ENCODE measurements around the gene NR3C2.

The NR3C2 gene

DNA sequence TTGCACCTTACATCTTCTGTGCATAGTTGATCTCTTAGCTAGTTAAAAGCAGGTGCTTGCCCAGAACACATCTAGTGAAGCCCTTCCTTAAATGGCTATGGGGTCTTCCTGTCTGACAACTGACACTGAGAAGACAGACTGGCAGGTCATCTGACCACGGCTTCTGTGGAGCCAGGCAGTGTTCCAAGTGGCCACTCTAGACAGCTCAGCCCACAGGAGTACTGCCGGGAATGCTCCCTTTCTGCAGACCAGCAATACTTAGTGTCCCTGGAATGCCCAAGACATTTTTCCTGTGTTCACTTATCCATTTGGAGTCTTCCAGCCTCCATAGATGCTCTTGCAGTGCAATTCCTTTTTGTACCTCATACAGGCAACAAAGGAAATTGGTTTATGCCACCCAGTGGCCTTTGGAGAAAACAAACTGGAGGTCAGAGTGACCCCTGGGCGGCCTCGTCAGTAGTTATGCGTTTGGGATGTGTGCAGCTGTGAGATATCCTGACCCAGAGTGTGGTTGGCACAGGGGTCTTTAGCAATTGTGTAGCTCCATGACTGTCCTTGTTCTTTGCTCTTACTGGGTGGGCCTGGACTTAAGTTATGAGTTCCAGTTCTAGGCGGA lies 374.8 kb downstream of the NR3C2 start:
- DNase-seq = no peak

DNA sequence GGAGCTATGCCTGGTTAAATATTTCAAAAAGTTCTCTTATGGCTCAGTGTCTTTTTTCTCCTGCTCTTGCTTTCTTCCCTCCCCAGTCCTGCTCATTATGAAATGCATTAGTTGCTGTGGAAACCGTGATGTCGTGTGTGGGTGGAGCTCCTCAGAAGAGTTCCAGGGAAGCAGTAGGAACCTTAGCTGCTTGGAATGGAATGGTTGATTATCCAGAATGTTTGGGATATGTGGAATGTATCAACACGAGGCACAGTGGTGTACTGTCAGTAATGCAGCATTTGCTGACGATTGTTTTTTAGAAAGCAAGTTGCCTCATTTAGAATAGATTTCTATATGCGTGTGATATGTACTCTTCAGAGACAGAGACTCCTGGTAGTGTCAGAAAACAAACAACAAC lies 377.1 kb downstream of the NR3C2 start:
- no peak for DNase-seq

DNA sequence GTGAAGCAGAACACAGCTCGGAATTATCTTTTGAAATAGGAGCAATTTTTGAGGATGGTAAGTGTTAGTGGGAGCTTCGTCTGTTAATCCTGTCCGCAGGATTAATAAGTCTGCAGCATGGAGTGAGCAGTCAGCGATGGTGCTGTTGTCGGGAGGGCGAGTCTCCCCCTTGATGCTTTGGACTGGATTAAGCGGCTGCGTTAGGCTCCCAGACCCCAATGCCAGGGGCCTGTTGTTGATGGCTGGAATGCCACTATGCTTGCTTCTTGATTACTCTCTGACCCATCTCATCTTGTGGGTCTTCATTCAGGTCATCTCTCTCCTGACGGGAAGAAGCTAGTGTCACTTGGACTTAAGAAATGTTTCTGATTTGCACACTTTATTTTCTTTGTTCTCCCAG lies 377.8 kb downstream of the NR3C2 start:
- DNase-seq = no peak

- DNase-seq = no peak
Measured at GRCh38 chr4:148062301-148062950, 379.8 kb downstream of the NR3C2 start.

DNA sequence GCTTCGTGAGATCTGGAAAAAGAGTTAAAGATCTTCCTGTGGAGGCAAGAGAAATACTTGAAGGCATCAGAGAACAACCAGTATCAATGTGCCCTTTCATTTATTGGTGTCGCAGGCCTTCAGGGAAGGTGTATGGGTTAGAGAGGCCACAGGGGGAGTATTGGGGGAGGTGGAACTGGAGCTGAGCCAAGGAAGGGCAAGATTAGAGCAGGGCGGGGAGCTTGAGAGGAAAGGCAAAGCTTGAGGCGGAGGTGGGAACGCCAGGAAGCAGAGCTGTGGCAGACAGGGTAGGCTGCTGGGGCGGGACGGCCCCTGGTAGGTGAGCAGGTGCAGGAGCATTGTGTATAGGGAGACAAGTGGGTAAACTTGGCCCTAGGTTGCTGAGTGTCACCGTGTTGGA lies 380.4 kb downstream of the NR3C2 start:
- no peak for DNase-seq

DNA sequence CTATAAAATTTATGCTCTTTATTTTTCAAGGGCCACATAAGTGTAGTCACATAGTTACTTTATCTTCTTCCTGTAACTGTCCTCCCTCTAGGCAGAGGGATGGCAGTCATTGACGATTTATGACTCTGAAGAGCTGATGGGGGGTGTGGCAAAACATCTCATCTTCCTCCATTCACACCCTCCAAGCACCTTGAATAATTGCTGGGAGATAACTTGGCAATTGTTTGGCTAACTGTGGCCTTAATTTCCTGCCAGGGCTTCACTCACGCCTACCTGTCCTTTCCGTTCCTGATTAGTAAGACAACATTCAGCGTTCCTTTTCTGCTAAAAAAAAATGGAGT lies 381.1 kb downstream of the NR3C2 start:
- DNase-seq = no peak

- DNase-seq = no peak
Measured at GRCh38 chr4:148060264-148061140, 381.7 kb downstream of the NR3C2 start.

DNA sequence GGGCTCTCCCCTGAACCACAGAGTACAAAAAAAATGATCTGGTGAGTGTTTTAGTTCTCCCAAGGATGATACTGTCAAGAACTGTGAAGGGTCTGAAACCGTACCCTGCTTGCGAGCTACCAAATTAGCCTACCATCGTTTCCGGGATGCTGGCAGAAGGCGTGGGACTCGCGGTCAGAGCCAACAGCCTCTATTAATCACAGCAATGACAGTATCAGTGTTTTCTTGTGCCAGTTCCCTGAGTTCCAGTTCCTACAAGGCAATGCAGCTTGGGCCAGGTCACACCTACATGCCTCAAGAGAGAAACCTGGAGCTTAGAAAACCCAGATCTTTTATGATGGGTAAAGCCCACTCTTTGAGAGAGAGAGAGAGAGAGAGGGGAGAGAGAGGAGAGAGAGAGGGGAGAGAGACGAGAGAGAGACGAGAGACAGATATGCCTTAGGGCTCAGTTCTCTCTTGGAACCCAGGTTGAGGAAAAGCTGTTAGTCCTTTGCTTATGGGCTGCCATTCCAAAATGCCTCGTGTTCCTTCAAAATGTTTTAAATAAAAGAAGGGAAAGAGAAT lies 382.5 kb downstream of the NR3C2 start:
- no peak for DNase-seq

- no peak for DNase-seq
Measured at GRCh38 chr4:148057984-148058859, 384.0 kb downstream of the NR3C2 start.

DNA sequence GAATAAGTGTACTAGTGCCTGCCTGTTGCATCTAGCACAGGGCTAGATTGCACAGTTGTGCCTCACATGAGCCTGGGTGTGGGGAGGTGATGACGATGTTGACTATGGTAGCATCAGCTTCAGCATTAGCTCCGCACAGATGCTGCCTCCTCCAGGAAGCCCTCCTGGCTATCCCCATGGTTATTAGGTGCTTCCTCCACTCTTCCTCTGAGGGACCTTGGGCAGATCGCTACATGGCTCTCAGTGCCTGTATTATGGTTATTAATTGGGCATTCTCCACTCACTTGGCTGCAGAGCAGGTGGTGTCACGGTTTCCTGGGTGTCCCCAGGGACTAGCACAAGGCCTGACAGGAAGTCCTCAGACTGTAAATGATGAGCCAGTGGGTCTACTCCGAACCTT lies 384.7 kb downstream of the NR3C2 start:
- no peak for DNase-seq

GRCh38 chr4:148056879-148057278 lies 385.3 kb downstream of the NR3C2 start:
- DNase-seq = peak; percentile 16

DNA sequence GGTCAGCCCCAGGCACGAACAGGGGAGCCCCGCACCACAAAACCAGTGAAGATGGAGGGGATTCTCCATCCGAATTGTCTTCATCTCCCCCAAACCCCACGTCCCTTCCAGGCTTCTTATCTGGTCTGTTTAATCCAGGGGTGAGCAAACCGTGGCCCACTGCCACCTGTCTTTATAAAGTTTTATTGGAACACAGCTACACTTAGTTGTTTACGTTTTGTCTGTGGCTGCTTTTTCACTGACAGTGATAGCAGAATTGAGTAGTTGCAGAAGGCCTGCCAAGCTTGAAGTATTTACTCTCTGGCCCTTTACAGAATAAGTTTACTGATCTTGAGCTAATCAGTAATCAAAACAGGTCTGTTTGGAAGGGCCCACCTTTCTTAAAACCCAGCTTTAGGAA lies 386.4 kb downstream of the NR3C2 start:
- no peak for DNase-seq

GRCh38 chr4:148054275-148054674 lies 387.9 kb downstream of the NR3C2 start:
- no peak for DNase-seq

DNA sequence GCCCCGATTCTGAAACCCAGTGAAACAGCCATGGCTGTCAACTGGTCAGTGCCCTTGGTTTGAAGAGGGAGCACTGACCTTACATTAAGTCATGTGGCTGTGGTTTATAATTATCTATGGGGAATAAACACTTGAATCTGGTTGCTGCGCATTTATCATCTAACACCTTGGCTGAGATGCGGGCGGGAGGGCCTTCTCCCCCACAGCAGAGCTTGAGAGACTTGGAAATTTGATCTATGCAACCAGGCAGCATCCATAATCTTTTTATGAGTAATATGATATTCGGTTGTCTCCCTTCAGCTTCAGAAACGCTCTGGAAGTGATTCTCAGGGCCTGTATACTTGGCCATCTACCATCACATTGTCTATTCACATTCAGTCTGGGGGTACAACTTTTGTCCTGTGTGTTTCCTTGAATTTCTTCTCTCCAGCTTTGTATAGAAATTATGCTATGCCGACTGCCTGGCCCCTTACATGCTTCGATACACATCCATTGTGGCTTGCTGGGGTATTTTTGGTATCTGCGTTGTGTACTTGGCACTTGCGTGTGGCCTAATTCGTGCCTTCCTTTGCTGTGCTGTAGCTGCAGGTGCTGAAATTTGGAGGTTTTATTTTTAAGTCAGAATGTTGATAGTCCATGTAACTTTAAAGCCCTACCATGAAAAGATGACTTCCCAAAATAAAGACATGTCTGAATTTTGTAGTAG lies 388.8 kb downstream of the NR3C2 start:
- DNase-seq = no peak

- no peak for DNase-seq
Measured at GRCh38 chr4:148052448-148052847, 389.8 kb downstream of the NR3C2 start.

DNA sequence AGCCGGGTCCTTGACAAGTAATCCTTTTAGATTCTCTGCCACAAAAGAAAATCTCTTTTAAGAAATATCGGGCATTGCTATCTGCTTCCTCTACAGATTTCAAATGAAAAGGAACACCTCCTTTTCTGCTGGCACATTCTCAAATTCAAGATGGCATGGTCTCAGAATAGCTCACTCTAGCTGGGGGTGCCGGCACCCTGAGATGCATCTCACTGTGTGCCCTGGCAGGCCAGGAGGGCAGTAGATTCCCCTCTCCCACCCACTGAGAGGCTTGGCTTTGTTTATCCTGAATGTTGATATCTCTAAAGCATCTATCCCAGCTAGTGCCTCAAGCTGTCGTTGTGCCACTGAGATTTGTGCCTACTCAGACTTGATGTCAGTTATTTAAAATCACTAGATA lies 390.8 kb downstream of the NR3C2 start:
- DNase-seq = no peak

- DNase-seq = no peak
Measured at GRCh38 chr4:148048598-148048997, 393.6 kb downstream of the NR3C2 start.

GRCh38 chr4:148044912-148045352 lies 397.3 kb downstream of the NR3C2 start:
- no peak for DNase-seq

DNA sequence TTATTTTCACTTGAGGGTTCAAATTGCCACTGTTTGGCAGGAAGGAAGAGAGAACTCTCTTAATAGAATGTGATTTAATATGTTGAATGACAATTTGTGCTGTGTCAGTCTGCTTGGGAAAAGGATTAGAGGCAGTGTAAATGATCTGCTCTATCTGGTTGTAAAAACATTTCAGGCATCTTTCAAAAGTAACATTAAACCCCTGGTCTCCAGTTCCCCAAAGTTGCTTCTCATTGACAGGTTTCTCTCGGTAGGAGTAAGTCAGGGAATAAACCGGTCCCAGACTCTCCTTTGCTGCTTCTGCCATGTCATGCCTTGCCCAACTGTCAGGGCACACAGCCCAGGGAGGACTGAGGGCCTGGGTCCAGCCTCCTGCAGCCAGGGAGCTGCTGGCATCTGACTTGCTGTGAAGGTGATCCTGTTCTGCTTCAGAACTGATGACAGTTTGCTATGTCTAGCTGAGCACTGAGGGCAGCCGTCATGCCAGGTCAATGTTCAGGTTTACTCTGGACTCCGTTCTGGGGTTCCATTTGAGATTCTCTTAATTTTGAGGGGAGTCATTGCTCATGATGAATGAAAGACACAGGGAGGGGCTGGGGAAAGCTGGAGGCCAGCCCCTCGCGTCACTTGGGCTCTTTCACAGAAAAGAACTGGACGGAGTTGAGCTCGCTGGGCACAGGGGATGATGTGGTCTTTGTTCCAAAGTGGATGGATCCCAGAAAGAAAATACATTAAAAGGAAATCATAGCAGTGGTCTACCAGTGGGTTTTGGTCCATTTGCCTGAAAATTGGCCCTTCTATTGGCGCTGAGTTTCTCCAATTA lies 397.9 kb downstream of the NR3C2 start:
- no peak for DNase-seq

DNA sequence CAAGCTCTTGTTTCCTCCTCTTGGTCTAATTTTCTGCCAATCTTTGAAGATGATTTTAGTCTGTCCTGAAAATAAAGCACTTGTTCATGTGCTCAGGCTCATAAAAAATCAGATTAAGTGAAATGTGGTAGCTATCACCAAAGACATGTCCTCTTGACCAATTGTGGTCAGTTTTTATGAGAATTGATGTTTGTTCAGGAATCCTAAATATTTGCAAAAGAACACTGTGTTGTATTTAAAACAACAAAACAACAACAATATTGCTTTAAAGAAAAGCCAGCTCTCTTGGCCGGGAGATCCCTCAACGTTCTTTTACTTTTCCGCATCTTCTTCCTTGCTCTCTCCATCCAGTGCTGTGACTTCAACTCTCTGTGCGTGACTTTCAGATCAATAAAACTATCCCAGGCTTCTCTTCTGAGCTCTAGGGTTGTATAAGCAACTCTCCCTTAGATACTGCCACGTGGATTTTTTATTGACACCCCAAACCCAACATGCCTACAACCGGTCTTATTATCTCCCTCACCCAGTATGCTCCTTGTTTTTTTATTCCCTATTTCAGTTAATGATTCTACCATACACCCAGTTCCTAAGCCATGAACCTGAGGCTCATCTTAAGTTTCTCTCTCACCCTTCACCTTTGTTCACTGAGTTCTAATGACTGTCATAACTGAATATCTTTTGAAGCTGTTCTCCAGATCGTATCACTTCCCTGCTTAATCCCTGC lies 400.4 kb downstream of the NR3C2 start:
- no peak for DNase-seq
